Measurements from ENCODE around the gene CLEC18B. TPM values are rescaled to one million over a fixed set of nuclear protein-coding genes. Genes with fewer than 3 reads are reported as not detected.
"Not testable (repeated sequence)": the region's sequence is repeated elsewhere in the genome, so short reads cannot be mapped to it uniquely, and the experiment has no call there.

Gene CLEC18B
- total RNA-seq, 1 experiment from 2014 or later, result not detected

GRCh38 chr16:74451951-74452758 is 30.9 kb upstream of the CLEC18B start:
- Histone ChIP-seq H3K36me3 (peaks cover 58% of the 10 kb centered on the region), H3K9me3 (replicated peaks) (no peaks in the 10 kb centered on the region), H3K27ac (no peak overlapping the region), H3K27me3 (replicated peaks) (no peaks in the 10 kb centered on the region), H3K4me1 (replicated peaks) (peaks cover 36% of the 10 kb centered on the region), H3K4me3 (no peak overlapping the region)
- no peak for DNase-seq (ENCODE audit: low read depth in 1 of 2, low spot score in 2 of 2)

- Histone ChIP-seq H3K27ac (no peak overlapping the region), H3K27me3 (replicated peaks) (no peaks in the 10 kb centered on the region), H3K4me3 (no peak overlapping the region), H3K36me3 (peaks cover 53% of the 10 kb centered on the region), H3K4me1 (replicated peaks) (peaks cover 33% of the 10 kb centered on the region), H3K9me3 (replicated peaks) (no peaks in the 10 kb centered on the region)
- no peak for DNase-seq (ENCODE audit: low read depth in 1 of 2, low spot score in 2 of 2)
Observed at GRCh38 chr16:74450967-74451760, 29.9 kb upstream of the CLEC18B start.

GRCh38 chr16:74450236-74450635 is 29.0 kb upstream of the CLEC18B start:
- H3K9me3 ChIP-seq (replicated peaks), result no peaks in the 10 kb centered on the region
- H3K4me1 ChIP-seq (replicated peaks), result peaks cover 24% of the 10 kb centered on the region
- no peak for DNase-seq (ENCODE audit: low read depth in 1 of 2, low spot score in 2 of 2)
- no peak overlapping the region for H3K4me3 ChIP-seq
- H3K27ac ChIP-seq, result peak overlapping the region; percentile 57; the same call in 1 of the 2 replicates
- peaks cover 44% of the 10 kb centered on the region for H3K36me3 ChIP-seq
- H3K27me3 ChIP-seq (replicated peaks), result no peaks in the 10 kb centered on the region

DNA sequence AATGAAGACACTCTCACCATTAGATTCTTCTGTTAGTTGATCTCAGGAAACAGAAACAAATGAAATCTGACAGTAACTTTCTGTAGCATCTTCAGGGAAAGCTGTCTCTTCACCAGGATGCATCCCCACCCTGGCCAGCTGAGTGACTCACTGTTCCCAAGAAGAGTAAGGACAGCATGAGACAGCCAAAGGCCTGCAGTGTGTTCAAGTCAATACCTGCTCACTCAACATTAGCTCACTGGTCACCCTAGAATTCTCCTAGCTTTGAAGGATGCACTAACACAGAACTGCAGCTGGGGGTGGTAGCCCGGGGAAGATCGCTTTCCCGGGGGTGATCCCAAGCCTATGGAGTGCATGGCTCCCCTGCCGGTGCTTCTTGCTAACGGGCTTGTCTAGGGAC is 28.2 kb upstream of the CLEC18B start:
- DNase-seq (ENCODE audit: low read depth in 1 of 2, low spot score in 2 of 2), result peak in 1 of 2 experiments; percentile 59
- Histone ChIP-seq H3K9me3 (replicated peaks) (no peaks in the 10 kb centered on the region), H3K4me3 (no peak overlapping the region), H3K4me1 (replicated peaks) (peaks cover 19% of the 10 kb centered on the region), H3K36me3 (peaks cover 44% of the 10 kb centered on the region), H3K27ac (peak overlapping the region; percentile 57), H3K27me3 (replicated peaks) (no peaks in the 10 kb centered on the region)

DNA sequence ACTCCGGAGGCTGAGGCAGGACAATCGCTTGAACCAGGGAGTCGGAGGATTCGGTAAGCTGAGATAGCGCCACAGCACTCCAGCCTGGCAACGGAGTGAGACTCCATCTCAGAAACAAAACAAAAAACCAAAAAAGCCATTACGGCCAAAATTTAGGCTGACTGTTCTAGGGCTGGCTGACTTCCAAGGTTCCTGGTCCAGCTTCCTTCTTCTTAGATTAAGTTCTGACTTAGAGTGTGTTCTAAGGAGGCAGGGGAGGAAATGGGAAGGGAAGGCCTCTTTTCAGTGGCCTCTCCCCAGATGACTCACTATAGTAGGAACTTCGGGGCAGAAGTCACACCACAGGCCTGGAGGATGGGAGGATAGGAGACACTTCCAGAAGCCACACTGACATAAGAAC is 27.7 kb upstream of the CLEC18B start:
- Histone ChIP-seq H3K4me1 (replicated peaks) (peaks cover 19% of the 10 kb centered on the region), H3K4me3 (no peak overlapping the region), H3K27ac (peak overlapping the region; percentile 57), H3K27me3 (replicated peaks) (no peaks in the 10 kb centered on the region), H3K36me3 (peaks cover 41% of the 10 kb centered on the region), H3K9me3 (replicated peaks) (no peaks in the 10 kb centered on the region)
- peak; percentile 75 to 79 for DNase-seq (ENCODE audit: low read depth in 1 of 2, low spot score in 2 of 2)

DNA sequence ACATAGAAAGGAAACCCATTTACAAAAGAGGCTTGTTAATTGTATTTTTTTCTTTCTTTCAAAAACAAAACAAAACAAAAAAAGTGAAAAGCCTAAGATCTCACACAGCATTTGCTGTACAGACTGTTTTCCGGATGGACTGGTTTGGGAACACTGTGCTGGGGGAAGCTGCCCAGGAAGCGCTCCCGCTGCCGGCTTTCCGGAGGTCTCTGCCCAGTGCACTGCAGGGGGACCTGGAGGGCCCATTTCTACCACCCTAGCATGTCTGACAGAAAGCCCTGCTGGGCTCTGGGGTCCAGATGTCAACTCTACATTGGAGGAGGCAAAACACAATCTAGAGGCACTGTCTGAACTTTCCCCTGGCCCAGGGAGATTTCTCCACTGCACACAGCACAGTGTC is 26.3 kb upstream of the CLEC18B start:
- Histone ChIP-seq H3K4me1 (replicated peaks) (peaks cover 19% of the 10 kb centered on the region), H3K36me3 (peaks cover 32% of the 10 kb centered on the region), H3K27me3 (replicated peaks) (no peaks in the 10 kb centered on the region), H3K9me3 (replicated peaks) (no peaks in the 10 kb centered on the region), H3K27ac (no peak overlapping the region), H3K4me3 (no peak overlapping the region)
- no peak for DNase-seq (ENCODE audit: low read depth in 1 of 2, low spot score in 2 of 2)

- no peak for DNase-seq (ENCODE audit: low read depth in 1 of 2, low spot score in 2 of 2)
- Histone ChIP-seq H3K27me3 (replicated peaks) (no peaks in the 10 kb centered on the region), H3K4me3 (no peak overlapping the region), H3K27ac (no peak overlapping the region), H3K36me3 (peaks cover 25% of the 10 kb centered on the region), H3K4me1 (replicated peaks) (peaks cover 19% of the 10 kb centered on the region), H3K9me3 (replicated peaks) (no peaks in the 10 kb centered on the region)
Observed at GRCh38 chr16:74446866-74447265, 25.6 kb upstream of the CLEC18B start.

DNA sequence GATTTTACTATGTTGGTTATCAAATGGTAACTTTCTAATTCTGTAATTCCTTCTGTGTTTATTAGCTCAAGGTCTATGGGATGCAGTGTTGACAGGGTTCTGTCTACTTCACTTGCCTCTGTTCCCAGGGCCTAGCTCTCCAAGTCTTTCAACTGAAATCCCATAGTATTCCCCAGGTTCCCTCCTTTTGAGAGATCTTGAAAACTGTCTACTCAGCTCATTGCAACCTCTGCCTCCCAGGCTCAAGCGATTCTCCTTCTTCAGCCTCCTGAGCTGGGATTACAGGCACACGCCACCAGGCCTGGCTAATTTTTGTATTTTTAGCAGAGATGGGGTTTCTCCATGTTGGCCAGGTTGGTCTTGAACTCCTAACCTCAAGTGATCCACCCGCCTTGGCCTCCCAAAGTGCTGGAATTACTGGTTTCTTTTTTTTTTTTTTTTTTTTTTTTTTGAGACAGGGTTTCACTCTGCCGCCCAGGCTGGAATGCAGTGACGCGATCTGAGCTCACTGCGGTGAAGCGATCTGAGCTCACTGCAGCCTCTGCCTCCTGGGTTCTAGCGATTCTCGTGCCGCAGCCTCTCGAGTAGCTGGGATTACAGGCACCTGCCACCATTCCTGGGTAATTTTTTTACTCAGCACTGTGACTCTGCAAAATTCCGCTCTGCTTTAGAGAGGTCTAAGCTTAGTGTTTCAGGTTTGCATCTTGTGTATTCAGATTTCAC is 22.5 kb upstream of the CLEC18B start:
- H3K36me3 ChIP-seq; H3K4me3 ChIP-seq; H3K9me3 ChIP-seq (replicated peaks); DNase-seq (ENCODE audit: low read depth in 1 of 2, low spot score in 2 of 2); H3K4me1 ChIP-seq (replicated peaks); H3K27me3 ChIP-seq (replicated peaks); H3K27ac ChIP-seq: not testable (repeated sequence)

GRCh38 chr16:74439685-74440084 is 18.4 kb upstream of the CLEC18B start:
- Histone ChIP-seq H3K36me3 (0 out of 2 replicates have a peak, but pooled peaks cover 2% of the 10 kb centered on the region), H3K9me3 (replicated peaks) (no peaks in the 10 kb centered on the region), H3K4me1 (replicated peaks) (no peaks in the 10 kb centered on the region), H3K27me3 (replicated peaks) (no peaks in the 10 kb centered on the region), H3K4me3 (no peak overlapping the region), H3K27ac (no peak overlapping the region)
- DNase-seq (ENCODE audit: low read depth in 1 of 2, low spot score in 2 of 2), result no peak

DNA sequence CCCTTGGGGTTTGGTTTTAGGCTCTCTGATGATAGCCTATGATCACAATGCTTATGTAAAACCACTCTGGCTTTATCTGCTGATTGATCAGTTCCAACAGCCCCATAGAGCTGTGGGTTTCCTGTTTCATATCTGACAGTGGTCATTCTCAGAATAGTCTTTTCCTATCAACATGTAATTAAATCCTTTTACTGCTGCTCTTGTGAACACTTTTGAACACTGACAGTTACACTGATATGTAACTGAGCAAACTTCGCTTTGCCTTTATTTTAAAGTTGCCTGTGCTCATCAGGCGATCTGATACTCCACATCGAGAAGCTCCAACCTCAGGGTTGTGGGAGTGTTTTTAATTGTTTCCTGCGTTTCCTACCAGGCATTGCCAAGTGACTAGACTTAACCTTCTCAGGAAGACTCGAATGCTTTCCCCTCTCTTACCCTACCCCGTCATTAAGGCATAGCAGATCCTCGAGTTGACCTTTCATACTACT is 17.3 kb upstream of the CLEC18B start:
- Histone ChIP-seq H3K4me1 (replicated peaks) (no peaks in the 10 kb centered on the region), H3K4me3 (no peak overlapping the region), H3K27me3 (replicated peaks) (no peaks in the 10 kb centered on the region), H3K36me3 (0 out of 2 replicates have a peak, but pooled peaks cover 2% of the 10 kb centered on the region), H3K27ac (no peak overlapping the region), H3K9me3 (replicated peaks) (no peaks in the 10 kb centered on the region)
- no peak for DNase-seq (ENCODE audit: low read depth in 1 of 2, low spot score in 2 of 2)

DNA sequence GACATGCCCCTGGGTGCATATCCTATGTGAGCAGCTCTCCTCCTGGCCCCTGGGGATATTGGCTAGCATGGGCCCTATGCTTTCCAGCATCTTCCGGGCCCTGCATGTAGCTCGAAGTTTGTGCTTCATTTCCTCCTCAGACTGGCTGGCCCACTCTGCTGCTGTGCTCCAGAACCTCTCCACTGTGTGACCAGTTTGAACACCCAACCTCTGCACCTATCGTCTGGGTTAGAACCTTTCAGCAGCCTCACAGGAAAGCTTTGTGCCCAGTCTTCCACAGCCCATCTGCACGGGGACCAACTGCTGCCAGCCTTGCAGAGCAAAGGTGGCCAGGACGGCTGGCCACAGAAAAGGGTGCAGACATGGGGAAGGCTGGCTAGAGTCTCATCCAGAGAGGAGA is 10.2 kb upstream of the CLEC18B start:
- DNase-seq (ENCODE audit: low read depth in 1 of 2, low spot score in 2 of 2), result no peak
- Histone ChIP-seq H3K4me3 (no peak overlapping the region), H3K27ac (no peak overlapping the region), H3K4me1 (replicated peaks) (no peaks in the 10 kb centered on the region), H3K27me3 (replicated peaks) (no peaks in the 10 kb centered on the region), H3K9me3 (replicated peaks) (no peaks in the 10 kb centered on the region), H3K36me3 (no peaks in the 10 kb centered on the region)

- peak in 1 of 2 experiments; percentile 29 for DNase-seq (ENCODE audit: low read depth in 1 of 2, low spot score in 2 of 2)
- H3K27me3 ChIP-seq (replicated peaks); H3K4me1 ChIP-seq (replicated peaks); H3K4me3 ChIP-seq; H3K9me3 ChIP-seq (replicated peaks); H3K36me3 ChIP-seq; H3K27ac ChIP-seq: not testable (repeated sequence)
Observed at GRCh38 chr16:74430036-74430712, 8.9 kb upstream of the CLEC18B start.

- not testable (repeated sequence) for H3K27me3 ChIP-seq (replicated peaks); H3K9me3 ChIP-seq (replicated peaks); H3K27ac ChIP-seq; H3K4me3 ChIP-seq; H3K36me3 ChIP-seq; DNase-seq (ENCODE audit: low read depth in 1 of 2, low spot score in 2 of 2); H3K4me1 ChIP-seq (replicated peaks)
Observed at GRCh38 chr16:74428493-74428892, 7.2 kb upstream of the CLEC18B start.
